NCI-H510A (cell line): ENCODE results near the gene DHRS4L2.

Experiments
- DNase-seq: peaks from one replicate; lab custom pipeline; 2025; lab: John Stamatoyannopoulos, UW

Gene DHRS4L2

GRCh38 chr14:24053548-24054323 lies 65.0 kb downstream of the DHRS4L2 start:
- no peak for DNase-seq

DNA sequence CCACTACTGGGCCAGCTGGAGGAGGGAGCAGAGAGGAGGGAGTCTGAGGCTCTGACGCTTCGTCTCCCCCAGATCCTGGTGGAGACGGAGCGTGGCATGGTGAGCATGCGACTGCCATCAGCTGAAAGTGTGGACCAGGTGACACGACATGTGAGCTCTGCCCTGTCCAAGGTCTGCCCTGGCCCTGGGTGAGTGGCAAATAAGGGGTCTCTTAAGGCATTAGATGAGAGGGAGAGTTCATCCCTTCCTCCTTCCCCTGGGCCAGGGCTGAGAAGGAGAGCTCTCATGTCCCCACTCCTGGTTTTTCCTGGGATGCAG lies 65.6 kb downstream of the DHRS4L2 start:
- DNase-seq: no peak

GRCh38 chr14:24054646-24055045 lies 65.9 kb downstream of the DHRS4L2 start:
- DNase-seq: no peak
